ENCODE data around the gene DIP2B.
"Not testable (repeated sequence)": the region's sequence is repeated elsewhere in the genome, so short reads cannot be mapped to it uniquely, and the experiment has no call there.

DIP2B gene

GRCh38 chr12:50520416-50521207 is 15.8 kb downstream of the DIP2B start:
- DNase-seq (ENCODE audit: low read depth), result no peak

GRCh38 chr12:50521781-50522180 is 17.0 kb downstream of the DIP2B start:
- not testable (repeated sequence) for DNase-seq (ENCODE audit: low read depth)

GRCh38 chr12:50523772-50524171 is 19.0 kb downstream of the DIP2B start:
- DNase-seq (ENCODE audit: low read depth), result no peak

- DNase-seq (ENCODE audit: low read depth), result no peak
These were observed 19.8 kb downstream of the DIP2B start for GRCh38 chr12:50524621-50525020.

- DNase-seq (ENCODE audit: low read depth), result no peak
These were observed 20.6 kb downstream of the DIP2B start for GRCh38 chr12:50525422-50525821.

- no peak for DNase-seq (ENCODE audit: low read depth)
These were observed 22.6 kb downstream of the DIP2B start for GRCh38 chr12:50527359-50527726.

- DNase-seq (ENCODE audit: low read depth), result no peak
These were observed 24.0 kb downstream of the DIP2B start for GRCh38 chr12:50528800-50529199.

- DNase-seq (ENCODE audit: low read depth), result no peak
These were observed 24.6 kb downstream of the DIP2B start for GRCh38 chr12:50529345-50529744.

- DNase-seq (ENCODE audit: low read depth), result no peak
These were observed 25.7 kb downstream of the DIP2B start for GRCh38 chr12:50530532-50530931.

- no peak for DNase-seq (ENCODE audit: low read depth)
These were observed 28.4 kb downstream of the DIP2B start for GRCh38 chr12:50533203-50533584.

GRCh38 chr12:50533971-50534370 is 29.2 kb downstream of the DIP2B start:
- no peak for DNase-seq (ENCODE audit: low read depth)

- no peak for DNase-seq (ENCODE audit: low read depth)
These were observed 32.2 kb downstream of the DIP2B start for GRCh38 chr12:50536831-50537537.

GRCh38 chr12:50537538-50537919 is 32.7 kb downstream of the DIP2B start:
- peak; percentile 54 for DNase-seq (ENCODE audit: low read depth)

GRCh38 chr12:50538182-50538581 is 33.4 kb downstream of the DIP2B start:
- no peak for DNase-seq (ENCODE audit: low read depth)

- no peak for DNase-seq (ENCODE audit: low read depth)
These were observed 36.4 kb downstream of the DIP2B start for GRCh38 chr12:50541139-50541538.

GRCh38 chr12:50542448-50542847 is 37.7 kb downstream of the DIP2B start:
- DNase-seq (ENCODE audit: low read depth), result no peak

GRCh38 chr12:50543188-50543587 is 38.4 kb downstream of the DIP2B start:
- DNase-seq (ENCODE audit: low read depth), result not testable (repeated sequence)

GRCh38 chr12:50545213-50545612 is 40.4 kb downstream of the DIP2B start:
- DNase-seq (ENCODE audit: low read depth), result no peak

- DNase-seq (ENCODE audit: low read depth), result no peak
These were observed 41.0 kb downstream of the DIP2B start for GRCh38 chr12:50545786-50546185.

- no peak for DNase-seq (ENCODE audit: low read depth)
These were observed 41.9 kb downstream of the DIP2B start for GRCh38 chr12:50546441-50547318.

- no peak for DNase-seq (ENCODE audit: low read depth)
These were observed 43.0 kb downstream of the DIP2B start for GRCh38 chr12:50547742-50548141.

GRCh38 chr12:50549885-50550284 is 45.1 kb downstream of the DIP2B start:
- no peak for DNase-seq (ENCODE audit: low read depth)
